ENCODE data around the gene PDLIM4.
A peak's percentile ranks its signal among the peaks of the same experiment; 100 is the strongest.

Gene PDLIM4

GRCh38 chr5:132254321-132254977, 3.0 kb upstream of the PDLIM4 start:
- no peak for DNase-seq

- peak; percentile 43 for DNase-seq
Observed at GRCh38 chr5:132256086-132256782, 1.3 kb upstream of the PDLIM4 start.

- no peak for DNase-seq
Observed at GRCh38 chr5:132256783-132257130, 739 bp upstream of the PDLIM4 start.

- no peak for DNase-seq
Observed at GRCh38 chr5:132258102-132259068, 889 bp downstream of the PDLIM4 start.

- DNase-seq, result peak; percentile 56
Observed at GRCh38 chr5:132259069-132259851, 1.8 kb downstream of the PDLIM4 start.

GRCh38 chr5:132260051-132260450, 2.6 kb downstream of the PDLIM4 start:
- DNase-seq, result peak; percentile 56

GRCh38 chr5:132260714-132261551, 3.4 kb downstream of the PDLIM4 start:
- DNase-seq, result peak; percentile 75

GRCh38 chr5:132261881-132262845, 4.7 kb downstream of the PDLIM4 start:
- peak; percentile 54 for DNase-seq

GRCh38 chr5:132262882-132263547, 5.5 kb downstream of the PDLIM4 start:
- no peak for DNase-seq

- no peak for DNase-seq
Observed at GRCh38 chr5:132263548-132264261, 6.2 kb downstream of the PDLIM4 start.

GRCh38 chr5:132264546-132265335, 7.2 kb downstream of the PDLIM4 start:
- no peak for DNase-seq

- DNase-seq, result no peak
Observed at GRCh38 chr5:132265336-132266030, 8.0 kb downstream of the PDLIM4 start.

GRCh38 chr5:132266031-132266835, 8.7 kb downstream of the PDLIM4 start:
- DNase-seq, result no peak

GRCh38 chr5:132266836-132267160, 9.3 kb downstream of the PDLIM4 start:
- no peak for DNase-seq

GRCh38 chr5:132267166-132267739, 9.8 kb downstream of the PDLIM4 start:
- DNase-seq, result peak; percentile 42

- peak; percentile 51 for DNase-seq
Observed at GRCh38 chr5:132267931-132268768, 10.7 kb downstream of the PDLIM4 start.

All from activated CD8-positive, alpha-beta memory T cell treated with anti-CD3 and anti-CD28 coated beads, Interleukin-2, amount 50 U/mL, for 48 hours (primary cell).